ENCODE measurements around the gene INPP4A.

INPP4A gene

GRCh38 chr2:98608116-98608961, 163.7 kb downstream of the INPP4A start, which contains the start of the genes COA5 and UNC50:
Gene COA5, minus strand, starts transcription at chr2:98608512. Its CDS starts 107 bp downstream, at chr2:98608405.
Gene UNC50, plus strand, starts transcription at chr2:98608589. Its CDS starts 1,171 bp downstream, at chr2:98609760.
- H3K27ac ChIP-seq (ENCODE audit: insufficient read depth in 1 of 2, low read depth in 1 of 2, low read length in 2 of 2, poor library complexity in 1 of 2, severe bottlenecking in 2 of 2): peak within 1 kb of the TSS; percentile 97 to 99
- POLR2A ChIA-PET: interaction anchor here (1.0 kb wide), 1 partner anchor 15 kb away, joined by 5 read pairs; no protein-coding TSS in a partner anchor
- CTCF ChIA-PET: interaction anchor here (1.0 to 1.2 kb wide), 2 partner anchors 10 to 213 kb away, joined by 3 read pairs; no protein-coding TSS in a partner anchor
- H3K4me1 ChIP-seq (ENCODE audit: control extremely low read depth in 1 of 4, control insufficient read depth in 4 of 4, insufficient read depth in 4 of 4, low read length in 3 of 4): peaks cover 20 to 38% (median 32%) of the 10 kb centered on the region in 4 experiments
- no peaks in the 10 kb centered on the region for H3K27me3 ChIP-seq (replicated peaks in 2 of 5; ENCODE audit: control insufficient read depth in 4 of 5, insufficient read depth in 5 of 5, low read length in 4 of 5)
- WGBS (ENCODE audit: insufficient coverage): under 1% methylated on average over 76 of the region's 93 CpGs
- H3K9me3 ChIP-seq (ENCODE audit: control extremely low read depth in 1 of 5, control insufficient read depth in 4 of 5, insufficient read depth in 2 of 5, low read depth in 1 of 5, low read length in 4 of 5): no peaks in the 10 kb centered on the region
- peak; percentile 96 to 98 (median 98) for DNase-seq
- peaks cover 4 to 25% (median 17%) of the 10 kb centered on the region in 4 experiments for H3K36me3 ChIP-seq (ENCODE audit: control insufficient read depth in 4 of 4, insufficient read depth in 4 of 4, low read length in 3 of 4)
- peak within 1 kb of the TSS; percentile 75 to 95 (median 92) for H3K4me3 ChIP-seq (ENCODE audit: control insufficient read depth in 1 of 7, extremely low read depth in 1 of 7, insufficient read depth in 4 of 7, low read depth in 2 of 7, low read length in 6 of 7)

- peak in 2 of 3 donors; percentile 41 to 55 for DNase-seq
- Histone ChIP-seq H3K4me3 (ENCODE audit: control insufficient read depth in 1 of 7, extremely low read depth in 1 of 7, insufficient read depth in 4 of 7, low read depth in 2 of 7, low read length in 6 of 7) (peak overlapping the region; percentile 75 to 95 (median 92)), H3K27me3 (replicated peaks in 2 of 5; ENCODE audit: control insufficient read depth in 4 of 5, insufficient read depth in 5 of 5, low read length in 4 of 5) (no peaks in the 10 kb centered on the region), H3K36me3 (ENCODE audit: control insufficient read depth in 4 of 4, insufficient read depth in 4 of 4, low read length in 3 of 4) (peaks cover 4 to 29% (median 17%) of the 10 kb centered on the region in 4 experiments), H3K4me1 (ENCODE audit: control extremely low read depth in 1 of 4, control insufficient read depth in 4 of 4, insufficient read depth in 4 of 4, low read length in 3 of 4) (peaks cover 20 to 38% (median 32%) of the 10 kb centered on the region in 4 experiments), H3K27ac (ENCODE audit: insufficient read depth in 1 of 2, low read depth in 1 of 2, low read length in 2 of 2, poor library complexity in 1 of 2, severe bottlenecking in 2 of 2) (peak overlapping the region; percentile 97 to 99), H3K9me3 (ENCODE audit: control extremely low read depth in 1 of 5, control insufficient read depth in 4 of 5, insufficient read depth in 2 of 5, low read depth in 1 of 5, low read length in 4 of 5) (no peaks in the 10 kb centered on the region)
- CTCF ChIA-PET: interaction anchor here (1.0 to 1.2 kb wide), 2 partner anchors 11 to 213 kb away, joined by 3 read pairs; no protein-coding TSS in a partner anchor
- WGBS (ENCODE audit: insufficient coverage): 6% methylated on average over 23 of the region's 29 CpGs
- POLR2A ChIA-PET: no interaction called here
Measured at GRCh38 chr2:98608962-98609604, 164.4 kb downstream of the INPP4A start.

GRCh38 chr2:98614024-98614739, 169.5 kb downstream of the INPP4A start:
- WGBS (ENCODE audit: insufficient coverage): 100% methylated on average over 9 of the region's 9 CpGs
- Histone ChIP-seq H3K9me3 (ENCODE audit: control extremely low read depth in 1 of 5, control insufficient read depth in 4 of 5, insufficient read depth in 2 of 5, low read depth in 1 of 5, low read length in 4 of 5) (no peaks in the 10 kb centered on the region), H3K4me3 (ENCODE audit: control insufficient read depth in 1 of 7, extremely low read depth in 1 of 7, insufficient read depth in 4 of 7, low read depth in 2 of 7, low read length in 6 of 7) (no peak overlapping the region), H3K4me1 (ENCODE audit: control extremely low read depth in 1 of 4, control insufficient read depth in 4 of 4, insufficient read depth in 4 of 4, low read length in 3 of 4) (peaks cover 6 to 16% (median 12%) of the 10 kb centered on the region in 4 experiments), H3K36me3 (ENCODE audit: control insufficient read depth in 4 of 4, insufficient read depth in 4 of 4, low read length in 3 of 4) (peaks cover 7 to 67% (median 43%) of the 10 kb centered on the region in 4 experiments), H3K27me3 (replicated peaks in 2 of 5; ENCODE audit: control insufficient read depth in 4 of 5, insufficient read depth in 5 of 5, low read length in 4 of 5) (no peaks in the 10 kb centered on the region), H3K27ac (ENCODE audit: insufficient read depth in 1 of 2, low read depth in 1 of 2, low read length in 2 of 2, poor library complexity in 1 of 2, severe bottlenecking in 2 of 2) (no peak overlapping the region)
- POLR2A ChIA-PET: no interaction called here
- CTCF ChIA-PET: no interaction called here
- no peak for DNase-seq

GRCh38 chr2:98615481-98615880, 170.8 kb downstream of the INPP4A start:
- Histone ChIP-seq H3K27ac (ENCODE audit: insufficient read depth in 1 of 2, low read depth in 1 of 2, low read length in 2 of 2, poor library complexity in 1 of 2, severe bottlenecking in 2 of 2) (no peak overlapping the region), H3K9me3 (ENCODE audit: control extremely low read depth in 1 of 5, control insufficient read depth in 4 of 5, insufficient read depth in 2 of 5, low read depth in 1 of 5, low read length in 4 of 5) (no peaks in the 10 kb centered on the region), H3K4me3 (ENCODE audit: control insufficient read depth in 1 of 7, extremely low read depth in 1 of 7, insufficient read depth in 4 of 7, low read depth in 2 of 7, low read length in 6 of 7) (no peak overlapping the region), H3K4me1 (ENCODE audit: control extremely low read depth in 1 of 4, control insufficient read depth in 4 of 4, insufficient read depth in 4 of 4, low read length in 3 of 4) (peaks cover 0 to 3% (median 2%) of the 10 kb centered on the region in 4 experiments), H3K36me3 (ENCODE audit: control insufficient read depth in 4 of 4, insufficient read depth in 4 of 4, low read length in 3 of 4) (peaks cover 7 to 65% (median 41%) of the 10 kb centered on the region in 4 experiments), H3K27me3 (replicated peaks in 2 of 5; ENCODE audit: control insufficient read depth in 4 of 5, insufficient read depth in 5 of 5, low read length in 4 of 5) (no peaks in the 10 kb centered on the region)
- POLR2A ChIA-PET: no interaction called here
- DNase-seq: peak in 2 of 3 donors; percentile 19 to 26
- 100% methylated on average over 5 of the region's 5 CpGs for WGBS (ENCODE audit: insufficient coverage)
- CTCF ChIA-PET: no interaction called here

GRCh38 chr2:98617149-98617548, 172.5 kb downstream of the INPP4A start:
- no peaks in the 10 kb centered on the region for H3K4me1 ChIP-seq (ENCODE audit: control extremely low read depth in 1 of 4, control insufficient read depth in 4 of 4, insufficient read depth in 4 of 4, low read length in 3 of 4)
- no peaks in the 10 kb centered on the region for H3K9me3 ChIP-seq (ENCODE audit: control extremely low read depth in 1 of 5, control insufficient read depth in 4 of 5, insufficient read depth in 2 of 5, low read depth in 1 of 5, low read length in 4 of 5)
- 64% methylated on average over 3 of the region's 5 CpGs for WGBS (ENCODE audit: insufficient coverage)
- no peak for DNase-seq
- no peaks in the 10 kb centered on the region for H3K27me3 ChIP-seq (replicated peaks in 2 of 5; ENCODE audit: control insufficient read depth in 4 of 5, insufficient read depth in 5 of 5, low read length in 4 of 5)
- CTCF ChIA-PET: no interaction called here
- H3K27ac ChIP-seq (ENCODE audit: insufficient read depth in 1 of 2, low read depth in 1 of 2, low read length in 2 of 2, poor library complexity in 1 of 2, severe bottlenecking in 2 of 2): no peak overlapping the region
- no peak overlapping the region for H3K4me3 ChIP-seq (ENCODE audit: control insufficient read depth in 1 of 7, extremely low read depth in 1 of 7, insufficient read depth in 4 of 7, low read depth in 2 of 7, low read length in 6 of 7)
- H3K36me3 ChIP-seq (ENCODE audit: control insufficient read depth in 4 of 4, insufficient read depth in 4 of 4, low read length in 3 of 4): peaks cover 13 to 68% (median 38%) of the 10 kb centered on the region in 4 experiments
- POLR2A ChIA-PET: no interaction called here

- no peak overlapping the region for H3K27ac ChIP-seq (ENCODE audit: insufficient read depth in 1 of 2, low read depth in 1 of 2, low read length in 2 of 2, poor library complexity in 1 of 2, severe bottlenecking in 2 of 2)
- DNase-seq: no peak
- no peaks in the 10 kb centered on the region for H3K4me1 ChIP-seq (ENCODE audit: control extremely low read depth in 1 of 4, control insufficient read depth in 4 of 4, insufficient read depth in 4 of 4, low read length in 3 of 4)
- POLR2A ChIA-PET: interaction anchor here (0.8 kb wide), 1 partner anchor 16 kb away, joined by 5 read pairs; the partner anchor contains the start of genes COA5 and UNC50
- CTCF ChIA-PET: no interaction called here
- no peak overlapping the region for H3K4me3 ChIP-seq (ENCODE audit: control insufficient read depth in 1 of 7, extremely low read depth in 1 of 7, insufficient read depth in 4 of 7, low read depth in 2 of 7, low read length in 6 of 7)
- no peaks in the 10 kb centered on the region for H3K9me3 ChIP-seq (ENCODE audit: control extremely low read depth in 1 of 5, control insufficient read depth in 4 of 5, insufficient read depth in 2 of 5, low read depth in 1 of 5, low read length in 4 of 5)
- H3K36me3 ChIP-seq (ENCODE audit: control insufficient read depth in 4 of 4, insufficient read depth in 4 of 4, low read length in 3 of 4): peaks cover 3 to 26% (median 12%) of the 10 kb centered on the region in 4 experiments
- H3K27me3 ChIP-seq (replicated peaks in 2 of 5; ENCODE audit: control insufficient read depth in 4 of 5, insufficient read depth in 5 of 5, low read length in 4 of 5): no peaks in the 10 kb centered on the region
- WGBS (ENCODE audit: insufficient coverage): 100% methylated on average over 2 of the region's 5 CpGs
Measured at GRCh38 chr2:98623657-98624056, 179.0 kb downstream of the INPP4A start.
